Measurements from ENCODE around the gene COG5.

GRCh38 chr7:107479303-107479702 lies 84.4 kb downstream of the COG5 start:
- TF ChIP-seq CTCF (IDR thresholded peaks at IDR 0.05; ENCODE audit: low read depth, low read length, poor library complexity, severe bottlenecking), result no peak
- TF ChIP-seq EZH2phosphoT487 (IDR thresholded peaks at IDR 0.05; ENCODE audit: borderline replicate concordance, low read length), result no peak

Data from DOHH2 (cell line).